HG03442 (cell line): Measurements from ENCODE around the gene ZSCAN1.
"Not testable (repeated sequence)": the region's sequence is repeated elsewhere in the genome, so short reads cannot be mapped to it uniquely, and the experiment has no call there.

Source experiments
- ATAC-seq: cut with Tn5 transposase; IDR thresholded peaks from one replicate; pipeline ENCODE4 v1.9.1; 2021; ENCODE audit warnings: mild to moderate bottlenecking, moderate library complexity; ENCODE audit not compliant: unreplicated experiment

Gene ZSCAN1

GRCh38 chr19:58033741-58034476 is at the start of gene ZSCAN1:
ZSCAN1 (plus strand) TSS chr19:58034025; CDS start chr19:58037837, 3,812 bp downstream.
- ATAC-seq = no peak

GRCh38 chr19:57992841-57993240 is 41.0 kb upstream of the ZSCAN1 start:
- ATAC-seq = no peak

GRCh38 chr19:58000677-58001076 is 33.1 kb upstream of the ZSCAN1 start:
- no peak for ATAC-seq

- no peak for ATAC-seq
Measured at GRCh38 chr19:58001895-58002369, 31.9 kb upstream of the ZSCAN1 start.

GRCh38 chr19:58002384-58003173 is 31.2 kb upstream of the ZSCAN1 start, which contains the start of gene ZNF606:
ZNF606 (minus strand) TSS chr19:58002820; CDS start chr19:58001319, 1,501 bp downstream.
- peak; percentile 93 for ATAC-seq

GRCh38 chr19:58003174-58003828 is 30.5 kb upstream of the ZSCAN1 start:
- ATAC-seq = no peak

GRCh38 chr19:58007285-58007684 is 26.5 kb upstream of the ZSCAN1 start:
- ATAC-seq = no peak

- not testable (repeated sequence) for ATAC-seq
Measured at GRCh38 chr19:58008877-58009276, 24.9 kb upstream of the ZSCAN1 start.

- no peak for ATAC-seq
Measured at GRCh38 chr19:58009301-58009665, 24.5 kb upstream of the ZSCAN1 start.

GRCh38 chr19:58009666-58010301 is 24.0 kb upstream of the ZSCAN1 start:
- peak; percentile 68 for ATAC-seq

- no peak for ATAC-seq
Measured at GRCh38 chr19:58010507-58010906, 23.3 kb upstream of the ZSCAN1 start.

GRCh38 chr19:58014141-58014540 is 19.7 kb upstream of the ZSCAN1 start:
- ATAC-seq = no peak

GRCh38 chr19:58020129-58020528 is 13.7 kb upstream of the ZSCAN1 start:
- ATAC-seq = no peak

GRCh38 chr19:58021541-58022282 is 12.1 kb upstream of the ZSCAN1 start:
- ATAC-seq = no peak

- no peak for ATAC-seq
Measured at GRCh38 chr19:58022283-58022660, 11.6 kb upstream of the ZSCAN1 start.

- ATAC-seq = no peak
Measured at GRCh38 chr19:58024661-58025060, 9.2 kb upstream of the ZSCAN1 start.

- no peak for ATAC-seq
Measured at GRCh38 chr19:58034477-58034793, 610 bp downstream of the ZSCAN1 start.

- no peak for ATAC-seq
Measured at GRCh38 chr19:58035863-58036262, 2.0 kb downstream of the ZSCAN1 start.

- ATAC-seq = no peak
Measured at GRCh38 chr19:58037927-58038687, 4.3 kb downstream of the ZSCAN1 start.
